Measurements from ENCODE around the gene TMEM255B. TPM values are rescaled to one million over a fixed set of nuclear protein-coding genes. Genes with fewer than 3 reads are reported as not detected.
"Not testable (repeated sequence)": the region's sequence is repeated elsewhere in the genome, so short reads cannot be mapped to it uniquely, and the experiment has no call there.

The TMEM255B gene
- total and polyA plus RNA-seq, 7 experiments from 2014 or later, result 0.08 to 3.3 (median 1.3) TPM; not detected in 1

GRCh38 chr13:113830426-113830950 lies 71.5 kb downstream of the TMEM255B start:
- H3K27ac ChIP-seq (ENCODE audit: low read depth, low read length); H3K27ac Mint-ChIP-seq; H3K9me3 Mint-ChIP-seq; H3K9me3 ChIP-seq (ENCODE audit: control insufficient read depth in 2 of 3, low read length in 3 of 3); H3K36me3 ChIP-seq (ENCODE audit: control insufficient read depth in 2 of 3, insufficient read depth in 3 of 3, low read length in 3 of 3); intact Hi-C loops (cut with micrococcal nuclease); CTCF ChIA-PET; ATAC-seq; H3K4me3 Mint-ChIP-seq; H3K27me3 ChIP-seq (ENCODE audit: control insufficient read depth in 2 of 2, insufficient read depth in 2 of 2, low read length in 2 of 2); H3K4me1 Mint-ChIP-seq; H3K27me3 Mint-ChIP-seq; DNase-seq; H3K4me3 ChIP-seq (ENCODE audit: low read length); POLR2A ChIA-PET; H3K4me1 ChIP-seq (ENCODE audit: control insufficient read depth in 2 of 2, insufficient read depth in 2 of 2, low read length in 2 of 2): not testable (repeated sequence)
- peaks cover 0 to 12% (median 2%) of the 10 kb centered on the region in 5 donors for H3K36me3 Mint-ChIP-seq

- Mint-ChIP-seq H3K36me3 (peaks cover 0 to 10% (median 0%) of the 10 kb centered on the region in 5 donors), H3K27me3 (no peaks in the 10 kb centered on the region), H3K27ac (no peak overlapping the region), H3K4me1 (peaks cover 0 to 2% (median 0%) of the 10 kb centered on the region in 7 donors), H3K4me3 (no peak overlapping the region), H3K9me3 (no peaks in the 10 kb centered on the region)
- DNase-seq (no peak), ATAC-seq (no peak)
- Histone ChIP-seq H3K27ac (ENCODE audit: low read depth, low read length) (no peak overlapping the region), H3K9me3 (ENCODE audit: control insufficient read depth in 2 of 3, low read length in 3 of 3) (no peaks in the 10 kb centered on the region), H3K36me3 (ENCODE audit: control insufficient read depth in 2 of 3, insufficient read depth in 3 of 3, low read length in 3 of 3) (peaks cover 0 to 7% (median 0%) of the 10 kb centered on the region in 3 experiments), H3K4me3 (ENCODE audit: low read length) (no peak overlapping the region), H3K4me1 (ENCODE audit: control insufficient read depth in 2 of 2, insufficient read depth in 2 of 2, low read length in 2 of 2) (no peaks in the 10 kb centered on the region), H3K27me3 (ENCODE audit: control insufficient read depth in 2 of 2, insufficient read depth in 2 of 2, low read length in 2 of 2) (no peaks in the 10 kb centered on the region)
- intact Hi-C loops (cut with micrococcal nuclease), result no loop called here
- ChIA-PET CTCF (no interaction called here), POLR2A (no interaction called here)
Measured at GRCh38 chr13:113831061-113831460, 72.0 kb downstream of the TMEM255B start.

GRCh38 chr13:113832205-113832604 lies 73.2 kb downstream of the TMEM255B start:
- Histone ChIP-seq H3K9me3 (ENCODE audit: control insufficient read depth in 2 of 3, low read length in 3 of 3) (no peaks in the 10 kb centered on the region), H3K4me1 (ENCODE audit: control insufficient read depth in 2 of 2, insufficient read depth in 2 of 2, low read length in 2 of 2) (no peaks in the 10 kb centered on the region), H3K27ac (ENCODE audit: low read depth, low read length) (no peak overlapping the region), H3K27me3 (ENCODE audit: control insufficient read depth in 2 of 2, insufficient read depth in 2 of 2, low read length in 2 of 2) (no peaks in the 10 kb centered on the region), H3K36me3 (ENCODE audit: control insufficient read depth in 2 of 3, insufficient read depth in 3 of 3, low read length in 3 of 3) (peaks cover 0 to 4% (median 0%) of the 10 kb centered on the region in 3 experiments), H3K4me3 (ENCODE audit: low read length) (no peak overlapping the region)
- Mint-ChIP-seq H3K4me3 (no peak overlapping the region), H3K36me3 (peaks cover 0 to 6% (median 0%) of the 10 kb centered on the region in 5 donors), H3K27ac (no peak overlapping the region), H3K4me1 (peaks cover 0 to 7% (median 0%) of the 10 kb centered on the region in 7 donors), H3K9me3 (no peaks in the 10 kb centered on the region), H3K27me3 (no peaks in the 10 kb centered on the region)
- intact Hi-C loops (cut with micrococcal nuclease), result no loop called here
- no peak for ATAC-seq
- ChIA-PET POLR2A (no interaction called here), CTCF (no interaction called here)
- no peak for DNase-seq

DNA sequence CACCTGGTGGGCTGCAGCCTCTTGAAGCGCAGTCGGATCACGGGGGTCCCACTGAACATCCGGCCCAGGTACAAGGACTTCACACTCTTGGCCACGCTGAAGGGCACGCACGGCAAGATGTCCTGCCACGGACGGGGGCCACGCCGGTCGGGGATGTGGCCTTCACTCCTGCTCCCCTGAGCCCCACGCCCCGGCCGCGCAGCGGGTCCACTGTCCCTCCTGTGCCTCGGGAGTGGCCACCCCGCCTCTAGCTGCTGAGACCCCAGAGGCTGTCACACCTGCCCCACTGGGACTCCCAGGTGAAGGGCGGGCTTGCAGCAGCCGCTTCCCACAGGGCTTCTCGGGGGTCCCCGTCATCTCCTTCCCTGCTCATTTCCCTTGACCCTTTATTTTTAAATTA lies 73.6 kb downstream of the TMEM255B start:
- H3K27ac Mint-ChIP-seq, result no peak overlapping the region
- H3K4me1 Mint-ChIP-seq, result peaks cover 0 to 11% (median 0%) of the 10 kb centered on the region in 7 donors
- ChIA-PET CTCF (no interaction called here), POLR2A (no interaction called here)
- Histone ChIP-seq H3K9me3 (ENCODE audit: control insufficient read depth in 2 of 3, low read length in 3 of 3) (no peaks in the 10 kb centered on the region), H3K36me3 (ENCODE audit: control insufficient read depth in 2 of 3, insufficient read depth in 3 of 3, low read length in 3 of 3) (no peaks in the 10 kb centered on the region), H3K27ac (ENCODE audit: low read depth, low read length) (no peak overlapping the region), H3K4me1 (ENCODE audit: control insufficient read depth in 2 of 2, insufficient read depth in 2 of 2, low read length in 2 of 2) (no peaks in the 10 kb centered on the region), H3K4me3 (ENCODE audit: low read length) (no peak overlapping the region), H3K27me3 (ENCODE audit: control insufficient read depth in 2 of 2, insufficient read depth in 2 of 2, low read length in 2 of 2) (no peaks in the 10 kb centered on the region)
- peaks cover 0 to 2% (median 0%) of the 10 kb centered on the region in 5 donors for H3K36me3 Mint-ChIP-seq
- H3K4me3 Mint-ChIP-seq, result no peak overlapping the region
- H3K27me3 Mint-ChIP-seq, result no peaks in the 10 kb centered on the region
- DNase-seq, result no peak
- intact Hi-C loops (cut with micrococcal nuclease), result no loop called here
- H3K9me3 Mint-ChIP-seq, result no peaks in the 10 kb centered on the region
- ATAC-seq, result no peak

GRCh38 chr13:113833111-113833830 lies 74.2 kb downstream of the TMEM255B start:
- ATAC-seq (no peak), DNase-seq (no peak)
- Mint-ChIP-seq H3K36me3 (no peaks in the 10 kb centered on the region), H3K27me3 (no peaks in the 10 kb centered on the region), H3K27ac (no peak overlapping the region), H3K4me3 (no peak overlapping the region), H3K9me3 (no peaks in the 10 kb centered on the region), H3K4me1 (peaks cover 0 to 13% (median 0%) of the 10 kb centered on the region in 7 donors)
- H3K27me3 ChIP-seq (ENCODE audit: control insufficient read depth in 2 of 2, insufficient read depth in 2 of 2, low read length in 2 of 2), result no peaks in the 10 kb centered on the region
- no peaks in the 10 kb centered on the region for H3K9me3 ChIP-seq (ENCODE audit: control insufficient read depth in 2 of 3, low read length in 3 of 3)
- intact Hi-C loops (cut with micrococcal nuclease), result no loop called here
- no peaks in the 10 kb centered on the region for H3K36me3 ChIP-seq (ENCODE audit: control insufficient read depth in 2 of 3, insufficient read depth in 3 of 3, low read length in 3 of 3)
- H3K4me3 ChIP-seq (ENCODE audit: low read length), result no peak overlapping the region
- H3K4me1 ChIP-seq (ENCODE audit: control insufficient read depth in 2 of 2, insufficient read depth in 2 of 2, low read length in 2 of 2), result no peaks in the 10 kb centered on the region
- CTCF ChIA-PET, result no interaction called here
- POLR2A ChIA-PET, result no interaction called here
- no peak overlapping the region for H3K27ac ChIP-seq (ENCODE audit: low read depth, low read length)

GRCh38 chr13:113834006-113834405 lies 75.0 kb downstream of the TMEM255B start:
- H3K9me3 Mint-ChIP-seq; H3K27me3 ChIP-seq (ENCODE audit: control insufficient read depth in 2 of 2, insufficient read depth in 2 of 2, low read length in 2 of 2); H3K27me3 Mint-ChIP-seq; H3K36me3 Mint-ChIP-seq; POLR2A ChIA-PET; H3K4me3 Mint-ChIP-seq; DNase-seq; H3K27ac ChIP-seq (ENCODE audit: low read depth, low read length); H3K4me1 ChIP-seq (ENCODE audit: control insufficient read depth in 2 of 2, insufficient read depth in 2 of 2, low read length in 2 of 2); H3K36me3 ChIP-seq (ENCODE audit: control insufficient read depth in 2 of 3, insufficient read depth in 3 of 3, low read length in 3 of 3); intact Hi-C loops (cut with micrococcal nuclease); H3K4me3 ChIP-seq (ENCODE audit: low read length); H3K27ac Mint-ChIP-seq; H3K9me3 ChIP-seq (ENCODE audit: control insufficient read depth in 2 of 3, low read length in 3 of 3); CTCF ChIA-PET; ATAC-seq: not testable (repeated sequence)
- peaks cover 0 to 13% (median 0%) of the 10 kb centered on the region in 7 donors for H3K4me1 Mint-ChIP-seq
